ENCODE data around the gene IL17RA. TPM values are rescaled to one million over a fixed set of nuclear protein-coding genes. Genes with fewer than 3 reads are reported as not detected.

Gene IL17RA
- total and polyA plus RNA-seq, 2 of the 4 experiments (the other 2 are of a cell fraction): 5.2 to 15.3 TPM

DNA sequence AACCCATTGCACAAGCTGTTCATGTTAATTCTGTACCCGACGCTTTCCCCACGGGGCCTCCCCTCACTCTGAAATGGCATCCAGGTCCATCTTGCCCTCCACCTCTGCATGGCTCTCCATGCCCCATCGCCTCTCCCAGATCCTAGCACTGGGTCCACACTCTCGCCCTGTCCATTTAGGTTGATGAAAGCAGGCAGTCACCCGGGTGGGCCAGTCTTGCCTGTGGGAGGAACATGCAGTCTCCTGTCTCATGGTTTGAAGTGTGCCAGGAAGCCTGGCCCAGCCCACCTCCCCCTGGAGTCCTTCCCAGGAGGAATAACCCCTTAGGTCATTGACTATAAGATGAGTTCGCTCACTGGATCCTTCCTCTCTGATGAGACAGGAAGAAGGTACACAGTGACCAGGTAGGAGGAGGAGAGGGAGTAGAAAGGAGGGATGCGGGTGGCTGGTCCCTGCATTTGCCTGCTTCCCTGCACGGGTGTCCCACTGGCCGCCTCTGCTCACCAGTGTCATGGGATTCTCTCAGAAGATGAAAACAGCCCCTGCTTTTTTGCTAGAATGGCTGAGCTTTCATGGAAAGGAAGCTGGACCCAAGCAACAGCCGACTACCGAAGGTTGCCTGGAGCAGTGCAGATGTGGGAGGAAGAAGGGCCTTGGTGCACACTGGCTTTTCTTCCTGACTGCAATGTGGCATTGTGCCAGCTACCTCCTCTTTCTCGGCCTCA, 29.5 kb downstream of the IL17RA start:
- dilution Hi-C loops (cut with HindIII; ENCODE audit: low sequenced_read_pairs, unreplicated experiment): no loop called here
- no peaks in the 10 kb centered on the region for H3K9me1 ChIP-seq (ENCODE audit: insufficient read depth, low read length)
- CTCF ChIA-PET: no interaction called here
- no peak overlapping the region for H3K23ac ChIP-seq (ENCODE audit: low read depth, low read length)
- DNase-seq: no peak
- H3K56ac ChIP-seq (ENCODE audit: extremely low read depth, insufficient read depth, low read length): no peak overlapping the region; the same call in 1 of the 2 replicates
- H3K27ac ChIP-seq (ENCODE audit: insufficient read depth, low read length): no peak overlapping the region
- H2BK20ac ChIP-seq (ENCODE audit: low read depth, low read length): no peak overlapping the region
- no peak overlapping the region for H2BK120ac ChIP-seq (ENCODE audit: low read depth, low read length)
- H2AFZ ChIP-seq (replicated peaks; ENCODE audit: low read length, poor library complexity): no peak overlapping the region
- in situ Hi-C loops (cut with MboI; ENCODE audit: low sequenced_read_pairs): no loop called here
- no peak overlapping the region for H3K14ac ChIP-seq (replicated peaks; ENCODE audit: low read depth, low read length)
- no peak for TF ChIP-seq NFE2L2 (IDR thresholded peaks at IDR 0.05; ENCODE audit: low read depth, low read length)
- no peak for TF ChIP-seq MAZ (IDR thresholded peaks at IDR 0.05; ENCODE audit: borderline replicate concordance, low read depth, low read length)
- TF ChIP-seq FOS (IDR thresholded peaks at IDR 0.05; ENCODE audit: low read depth, low read length): no peak
- no peak for TF ChIP-seq CHD1 (IDR thresholded peaks at IDR 0.05; ENCODE audit: low read depth, low read length)
- TF ChIP-seq MAFK (IDR thresholded peaks at IDR 0.05; ENCODE audit: low read depth, low read length): no peak
- no peak for TF ChIP-seq SMC3 (IDR thresholded peaks at IDR 0.05; ENCODE audit: low read depth, low read length)
- no peak for TF ChIP-seq ELK1 (IDR thresholded peaks at IDR 0.05; ENCODE audit: borderline replicate concordance, low read depth, low read length)
- H2AK5ac ChIP-seq (ENCODE audit: low read depth, low read length): no peak overlapping the region
- no peak overlapping the region for H2BK15ac ChIP-seq (ENCODE audit: low read depth, low read length)
- H2BK5ac ChIP-seq (ENCODE audit: low read depth, low read length, poor library complexity, severe bottlenecking): no peak overlapping the region
- BruUV-seq (replicated peaks): no TSS peak
- peaks cover 6% of the 10 kb centered on the region for H3K36me3 ChIP-seq (ENCODE audit: control insufficient read depth, insufficient read depth, low read length)
- H3K4me3 ChIP-seq (ENCODE audit: insufficient read depth, low read depth, low read length): no peak overlapping the region
- no peak overlapping the region for H2AK9ac ChIP-seq (replicated peaks; ENCODE audit: low read depth, low read length, poor library complexity)
- 80% methylated on average over 3 of the region's 13 CpGs; no CpG with 5 or more reads in 1 of the 2 experiments for WGBS, 2 experiments (ENCODE audit: extremely low coverage in 2 of 2, insufficient read length in 1 of 2)
- H4K8ac ChIP-seq (ENCODE audit: low read depth in 2 of 2, low read length in 2 of 2): no peak overlapping the region
- no peak overlapping the region for H3K4ac ChIP-seq (ENCODE audit: low read depth, low read length)
- intact Hi-C loops (cut with micrococcal nuclease): no loop called here
- no peak overlapping the region for H4K5ac ChIP-seq (ENCODE audit: low read depth, low read length)
- H3K27me3 ChIP-seq (ENCODE audit: control insufficient read depth, insufficient read depth, low read length): peaks cover 14% of the 10 kb centered on the region; the same call in 1 of the 2 replicates
- no peak overlapping the region for H4K91ac ChIP-seq (ENCODE audit: insufficient read depth, low read depth, low read length)
- POLR2A ChIA-PET (ENCODE audit: unreplicated experiment): no interaction called here
- no peaks in the 10 kb centered on the region for H4K20me1 ChIP-seq (ENCODE audit: insufficient read depth, low read length)
- no peaks in the 10 kb centered on the region for H3K9me3 ChIP-seq (ENCODE audit: control insufficient read depth, insufficient read depth, low read length)
- no peak overlapping the region for H3K4me2 ChIP-seq (ENCODE audit: low read depth, low read length)
- no peaks in the 10 kb centered on the region for H3K4me1 ChIP-seq (ENCODE audit: control insufficient read depth, insufficient read depth, low read length)
- H3K79me1 ChIP-seq (ENCODE audit: low read depth in 1 of 2, low read length in 2 of 2): no peaks in the 10 kb centered on the region
- no peak for ATAC-seq (ENCODE audit: low read depth)
- no peak overlapping the region for H3K9ac ChIP-seq (ENCODE audit: low read depth, low read length)
- no peak overlapping the region for H3K18ac ChIP-seq (ENCODE audit: low read depth, low read length)
